GM21367 (cell line): ENCODE data around the gene ABRACL.
A peak's percentile ranks its signal among the peaks of the same experiment; 100 is the strongest.
"Not testable (repeated sequence)": the region's sequence is repeated elsewhere in the genome, so short reads cannot be mapped to it uniquely, and the experiment has no call there.

Experiments
- ATAC-seq: cut with Tn5 transposase; IDR thresholded peaks from one replicate; pipeline ENCODE4 v1.9.1; 2021; ENCODE audit not compliant: unreplicated experiment

ABRACL gene

DNA sequence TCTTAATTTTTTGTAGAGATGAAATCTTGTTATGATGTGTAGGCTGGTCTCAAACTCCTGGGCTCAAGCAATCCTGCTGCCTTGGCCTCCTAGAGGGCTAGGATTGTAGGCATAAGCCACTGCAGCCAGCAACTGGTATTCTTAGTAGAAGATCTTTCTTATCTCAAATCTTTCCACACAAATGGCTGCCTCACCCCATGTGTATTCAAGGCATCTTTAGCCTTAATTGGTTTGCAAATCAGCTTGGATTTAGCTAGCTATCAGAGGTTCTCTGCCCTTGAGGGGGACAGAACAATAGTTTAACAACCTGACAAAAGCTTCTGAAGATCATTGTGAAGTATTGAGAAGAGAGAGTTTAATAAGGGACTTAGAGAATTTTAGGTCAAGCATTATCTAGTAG, 17.9 kb upstream of the ABRACL start:
- no peak for ATAC-seq

DNA sequence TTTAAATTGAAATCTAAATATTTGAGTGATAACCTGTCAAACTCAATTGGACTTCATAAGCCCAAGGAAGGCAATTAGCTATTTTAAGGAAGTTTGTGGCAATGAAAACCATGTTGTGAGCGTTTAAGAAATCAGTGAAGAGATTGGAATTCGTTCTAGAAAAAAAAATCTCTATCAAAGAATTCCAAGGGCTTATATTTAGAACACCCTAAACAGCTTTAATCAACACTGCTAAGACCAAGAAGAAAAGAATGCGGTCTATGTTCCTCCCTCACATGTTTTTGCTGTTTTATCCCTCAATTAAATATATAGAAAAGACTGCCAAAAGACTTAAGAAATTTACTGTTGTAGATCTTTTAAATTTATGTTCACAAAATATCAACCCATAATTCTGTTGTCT, 16.6 kb upstream of the ABRACL start:
- ATAC-seq = no peak

DNA sequence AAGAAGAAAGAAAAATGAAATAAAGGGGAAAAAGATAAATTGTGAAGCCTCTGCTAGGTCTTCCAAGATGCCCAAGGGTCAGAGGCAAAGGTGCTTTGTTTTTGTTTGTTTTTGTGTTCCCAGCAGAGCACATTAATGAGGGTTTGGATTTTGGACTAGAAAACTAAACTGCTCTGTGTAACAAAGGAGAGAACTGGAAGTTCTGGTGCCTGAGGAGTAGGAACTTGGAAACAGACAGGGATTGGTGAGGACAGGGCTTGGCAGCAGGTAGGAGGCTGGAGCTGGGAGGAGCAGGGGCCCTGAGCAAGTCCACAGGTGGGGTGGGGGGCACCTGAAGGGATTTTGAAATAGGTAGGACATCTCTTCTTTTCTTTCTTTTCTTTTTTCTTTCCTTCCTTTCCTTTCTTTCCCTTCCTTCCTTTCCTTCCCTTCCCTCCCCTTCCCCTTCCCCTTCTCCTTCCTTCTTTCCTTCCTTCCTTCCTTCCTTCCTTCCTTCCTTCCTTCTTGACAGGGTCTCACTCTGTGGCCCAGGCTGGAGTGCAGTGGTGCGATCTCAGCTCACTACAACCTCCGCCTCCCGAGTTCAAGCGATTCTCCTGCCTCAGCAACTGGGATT, 15.3 kb upstream of the ABRACL start:
- no peak for ATAC-seq

GRCh38 chr6:139014945-139015344, 13.6 kb upstream of the ABRACL start:
- ATAC-seq = no peak

GRCh38 chr6:139016337-139017213, 12.0 kb upstream of the ABRACL start:
- peak; percentile 81 for ATAC-seq

GRCh38 chr6:139017227-139017626, 11.3 kb upstream of the ABRACL start:
- ATAC-seq = no peak

GRCh38 chr6:139019722-139020121, 8.8 kb upstream of the ABRACL start:
- ATAC-seq = no peak

GRCh38 chr6:139020689-139021088, 7.9 kb upstream of the ABRACL start:
- ATAC-seq = no peak

GRCh38 chr6:139025416-139025815, 3.1 kb upstream of the ABRACL start:
- ATAC-seq = not testable (repeated sequence)

GRCh38 chr6:139027620-139028182, 844 bp upstream of the ABRACL start:
- peak; percentile 30 for ATAC-seq

DNA sequence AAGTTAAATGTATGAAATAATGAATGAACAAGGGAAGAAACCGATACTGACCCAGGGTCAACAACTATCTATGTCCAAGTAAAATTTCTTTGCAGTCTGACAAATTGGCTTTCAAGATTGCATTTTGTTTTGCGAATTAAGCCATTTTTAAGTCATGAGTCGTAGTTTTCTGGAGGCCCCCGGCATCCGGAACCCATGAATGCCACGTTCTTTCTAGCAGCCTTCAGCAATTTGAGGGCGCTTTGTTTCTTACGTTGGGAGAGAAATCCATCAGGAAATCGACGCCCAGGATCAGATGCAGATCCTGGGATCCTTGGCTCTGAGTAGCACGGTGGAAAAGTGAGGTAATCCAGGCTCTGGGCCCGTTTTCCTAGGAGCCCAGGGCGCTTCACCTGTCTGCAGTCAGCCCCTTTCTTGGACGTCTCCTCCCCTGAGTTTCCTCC, 309 bp upstream of the ABRACL start:
- peak; percentile 4 for ATAC-seq

GRCh38 chr6:139029470-139030227, 1.1 kb downstream of the ABRACL start:
- peak; percentile 16 for ATAC-seq

DNA sequence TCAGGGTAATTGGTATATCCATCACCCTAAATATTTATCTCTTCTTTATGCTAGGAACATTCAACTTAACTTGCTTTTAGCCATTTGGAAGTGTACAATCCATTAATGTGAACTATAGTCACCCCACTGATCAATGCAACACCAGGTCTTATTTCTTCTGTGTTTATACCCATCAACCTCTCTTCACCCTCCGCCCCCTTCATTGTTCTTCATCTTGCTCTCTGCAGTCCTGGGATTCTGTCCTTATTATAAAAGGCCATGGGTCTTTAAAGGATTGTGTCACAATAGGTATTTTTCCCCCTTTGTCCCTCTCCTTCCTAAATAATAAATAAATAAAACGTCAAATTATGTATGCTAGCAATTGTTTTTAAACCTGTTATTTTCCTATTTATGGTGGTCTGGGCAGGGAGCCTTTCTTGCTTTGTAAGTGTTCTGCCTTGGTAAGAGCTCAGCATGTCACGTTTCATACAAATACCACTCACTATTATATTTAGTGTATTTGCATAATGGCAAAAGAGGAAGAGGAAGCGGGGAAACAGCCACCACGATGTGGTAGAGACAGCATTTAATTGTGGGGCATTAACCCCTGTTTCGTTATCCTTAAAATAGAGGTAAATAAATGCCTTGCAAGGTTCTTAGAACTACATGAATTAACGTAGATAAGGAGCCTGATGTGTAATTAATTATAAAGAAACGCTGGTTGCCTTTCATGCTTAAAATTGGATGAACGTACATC, 1.9 kb downstream of the ABRACL start:
- ATAC-seq = peak; percentile 50

- ATAC-seq = no peak
Observed at GRCh38 chr6:139037490-139037889, 8.9 kb downstream of the ABRACL start.

DNA sequence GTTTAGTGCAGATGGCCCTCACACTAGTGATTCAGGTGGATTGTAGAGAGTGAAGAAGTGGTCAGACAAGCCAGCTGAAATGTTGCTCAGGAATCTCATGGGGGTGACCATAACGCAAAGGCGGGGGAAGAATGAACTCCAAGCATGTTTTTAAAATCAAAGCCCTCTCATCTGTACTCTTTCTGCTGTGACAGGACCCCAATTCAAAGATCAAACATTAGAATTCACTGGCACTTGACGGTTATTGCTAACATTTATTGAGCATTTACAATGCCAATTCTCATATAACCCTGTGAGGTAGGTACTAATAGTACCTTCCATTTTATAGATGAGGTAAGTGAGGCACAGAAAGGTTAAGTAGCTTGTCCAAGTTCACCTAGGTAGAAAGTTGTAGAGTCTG, 15.7 kb downstream of the ABRACL start:
- no peak for ATAC-seq

GRCh38 chr6:139047677-139048076, 19.1 kb downstream of the ABRACL start:
- ATAC-seq = no peak

GRCh38 chr6:139048912-139049311, 20.4 kb downstream of the ABRACL start:
- ATAC-seq = not testable (repeated sequence)

- not testable (repeated sequence) for ATAC-seq
Observed at GRCh38 chr6:139050131-139050769, 21.7 kb downstream of the ABRACL start.

DNA sequence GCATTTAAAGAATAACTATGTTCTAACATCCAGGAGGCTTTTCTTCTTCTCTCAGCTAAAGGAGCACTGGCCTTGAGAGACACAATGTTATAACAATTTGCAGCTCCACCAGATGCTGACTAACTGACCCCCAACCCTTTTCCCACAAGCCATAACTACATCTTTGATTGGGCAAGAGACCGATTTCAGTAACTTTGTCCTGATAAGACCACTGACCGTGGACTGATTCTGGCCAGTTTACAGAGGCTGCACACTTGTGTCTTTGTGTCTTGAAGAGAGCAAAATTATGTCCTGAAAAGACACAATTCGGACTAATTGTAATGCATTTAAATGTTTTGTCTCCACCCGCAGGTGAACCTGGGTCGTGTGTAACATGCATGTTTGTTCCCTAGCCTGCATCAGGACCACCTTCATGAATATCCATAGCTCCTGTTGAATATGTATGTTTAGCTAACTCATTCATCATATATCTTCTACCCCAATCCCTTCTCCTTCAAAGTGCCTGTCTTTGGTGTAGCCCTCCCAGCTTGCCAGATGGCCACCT, 22.3 kb downstream of the ABRACL start:
- ATAC-seq = no peak
